SK-N-SH treated with all-trans-retinoic acid at 6 μM for 48 hours (cell line): Measurements from ENCODE around the gene IQSEC3.
"Not testable (repeated sequence)": the region's sequence is repeated elsewhere in the genome, so short reads cannot be mapped to it uniquely, and the experiment has no call there.

Experiments
- ATAC-seq: fragments of 200-7000 bp; cut with Tn5 transposase; 3 replicates; pipeline ENCODE4 v1.9.1; 2020; ENCODE audit warnings: mild to moderate bottlenecking, moderate library complexity
- ARNTL ChIP-seq: fragments of 450-650 bp; formaldehyde crosslinking; IDR thresholded peaks from 2 replicates; pipeline ENCODE4 v1.5.0; 2020; ENCODE audit warnings: low read depth, mild to moderate bottlenecking, moderate library complexity, borderline replicate concordance
- BACH2 ChIP-seq: fragments of 250-450 bp; sonication (Bioruptor Pico); IDR thresholded peaks from 2 replicates; pipeline ENCODE4 v1.9.0; 2021; ENCODE audit warnings: mild to moderate bottlenecking, borderline replicate concordance
- CSDC2 ChIP-seq: fragments of 250-450 bp; sonication (Bioruptor Pico); IDR thresholded peaks from 2 replicates; pipeline ENCODE4 v1.5.0; 2020; ENCODE audit warnings: mild to moderate bottlenecking, moderate library complexity
- CSRNP3 ChIP-seq: fragments of 250-450 bp; sonication (Bioruptor Pico); IDR thresholded peaks from 2 replicates; pipeline ENCODE4 v1.5.1; 2021; ENCODE audit warnings: mild to moderate bottlenecking, moderate library complexity
- ESRRG ChIP-seq: fragments of 250-450 bp; sonication (Bioruptor Pico); IDR thresholded peaks from 2 replicates; pipeline ENCODE4 v1.6.1; 2021; ENCODE audit warnings: mild to moderate bottlenecking
- GLIS3 ChIP-seq: fragments of 250-450 bp; sonication (Bioruptor Pico); IDR thresholded peaks from 2 replicates; pipeline ENCODE4 v1.5.0; 2020; ENCODE audit warnings: mild to moderate bottlenecking, moderate library complexity
- OSR1 ChIP-seq: fragments of 250-450 bp; sonication (Bioruptor Pico); IDR thresholded peaks from 2 replicates; pipeline ENCODE4 v1.8.0; 2022; ENCODE audit warnings: moderate library complexity, mild to moderate bottlenecking, inconsistent platforms
- PATZ1 ChIP-seq: fragments of 250-450 bp; sonication (Bioruptor Pico); IDR thresholded peaks from 2 replicates; pipeline ENCODE4 v1.8.0; 2020; ENCODE audit warnings: mild to moderate bottlenecking, moderate library complexity, borderline replicate concordance
- POU6F1 ChIP-seq: fragments of 250-450 bp; sonication (Bioruptor Pico); IDR thresholded peaks from 2 replicates; pipeline ENCODE4 v1.8.0; 2021; ENCODE audit warnings: low read depth, mild to moderate bottlenecking, moderate library complexity, borderline replicate concordance
- PPARA ChIP-seq: fragments of 250-450 bp; sonication (Bioruptor Pico); IDR thresholded peaks from 2 replicates; pipeline ENCODE4 v1.5.0; 2020; ENCODE audit warnings: mild to moderate bottlenecking, borderline replicate concordance
- RARB ChIP-seq: fragments of 250-450 bp; sonication (Bioruptor Pico); IDR thresholded peaks from 2 replicates; pipeline ENCODE4 v1.8.0; 2021; ENCODE audit warnings: mild to moderate bottlenecking, moderate library complexity
- SNAI2 ChIP-seq: fragments of 250-450 bp; sonication (Bioruptor Pico); IDR thresholded peaks from 2 replicates; pipeline ENCODE4 v1.5.0; 2020; ENCODE audit warnings: mild to moderate bottlenecking, moderate library complexity
- ZFP3 ChIP-seq: fragments of 250-450 bp; sonication (Bioruptor Pico); IDR thresholded peaks from 2 replicates; pipeline ENCODE4 v1.5.0; 2020; ENCODE audit warnings: mild to moderate bottlenecking, moderate library complexity
- ZFP30 ChIP-seq: fragments of 450-650 bp; formaldehyde crosslinking; IDR thresholded peaks from 2 replicates; pipeline ENCODE4 v1.5.0; 2022; ENCODE audit warnings: mild to moderate bottlenecking, moderate library complexity
- ZNF565 ChIP-seq: fragments of 450-650 bp; formaldehyde crosslinking; conservative IDR thresholded peaks from 2 replicates; pipeline ENCODE4 v1.5.0; 2020; ENCODE audit warnings: low read depth, mild to moderate bottlenecking, moderate library complexity
- ZNF70 ChIP-seq: fragments of 450-650 bp; formaldehyde crosslinking; IDR thresholded peaks from 2 replicates; pipeline ENCODE4 v1.5.0; 2020; ENCODE audit warnings: mild to moderate bottlenecking, moderate library complexity
- TF ChIP-seq, protein P1 (sequence below): fragments of 250-450 bp; sonication (Bioruptor Pico); IDR thresholded peaks from 2 replicates; pipeline ENCODE4 v1.5.0; 2020; ENCODE audit warnings: mild to moderate bottlenecking, moderate library complexity
- TF ChIP-seq, protein P2 (sequence below): fragments of 250-450 bp; sonication (Bioruptor Pico); IDR thresholded peaks from 2 replicates; pipeline ENCODE4 v1.5.1; 2020; ENCODE audit warnings: low read depth, mild to moderate bottlenecking, moderate library complexity

The IQSEC3 gene

GRCh38 chr12:214003-214741 lies 147.6 kb downstream of the IQSEC3 start, which contains the start of gene SLC6A12:
Gene SLC6A12 (minus strand): TSS chr12:214157. CDS start chr12:209986, 4,171 bp downstream.
- no peak for ATAC-seq
- TF ChIP-seq POU6F1 (no peak), OSR1 (CRISPR knock-in tag) (no peak), PATZ1 (CRISPR knock-in tag) (no peak), ESRRG (CRISPR knock-in tag) (no peak), GLIS3 (no peak), ZNF565 (no peak), RARB (no peak), PPARA (CRISPR knock-in tag) (no peak), ARNTL (CRISPR knock-in tag) (no peak), CSRNP3 (CRISPR knock-in tag) (no peak), SNAI2 (CRISPR knock-in tag) (no peak), ZNF70 (no peak), BACH2 (no peak), ZFP3 (CRISPR knock-in tag) (no peak)
- TF ChIP-seq, protein P1, sequence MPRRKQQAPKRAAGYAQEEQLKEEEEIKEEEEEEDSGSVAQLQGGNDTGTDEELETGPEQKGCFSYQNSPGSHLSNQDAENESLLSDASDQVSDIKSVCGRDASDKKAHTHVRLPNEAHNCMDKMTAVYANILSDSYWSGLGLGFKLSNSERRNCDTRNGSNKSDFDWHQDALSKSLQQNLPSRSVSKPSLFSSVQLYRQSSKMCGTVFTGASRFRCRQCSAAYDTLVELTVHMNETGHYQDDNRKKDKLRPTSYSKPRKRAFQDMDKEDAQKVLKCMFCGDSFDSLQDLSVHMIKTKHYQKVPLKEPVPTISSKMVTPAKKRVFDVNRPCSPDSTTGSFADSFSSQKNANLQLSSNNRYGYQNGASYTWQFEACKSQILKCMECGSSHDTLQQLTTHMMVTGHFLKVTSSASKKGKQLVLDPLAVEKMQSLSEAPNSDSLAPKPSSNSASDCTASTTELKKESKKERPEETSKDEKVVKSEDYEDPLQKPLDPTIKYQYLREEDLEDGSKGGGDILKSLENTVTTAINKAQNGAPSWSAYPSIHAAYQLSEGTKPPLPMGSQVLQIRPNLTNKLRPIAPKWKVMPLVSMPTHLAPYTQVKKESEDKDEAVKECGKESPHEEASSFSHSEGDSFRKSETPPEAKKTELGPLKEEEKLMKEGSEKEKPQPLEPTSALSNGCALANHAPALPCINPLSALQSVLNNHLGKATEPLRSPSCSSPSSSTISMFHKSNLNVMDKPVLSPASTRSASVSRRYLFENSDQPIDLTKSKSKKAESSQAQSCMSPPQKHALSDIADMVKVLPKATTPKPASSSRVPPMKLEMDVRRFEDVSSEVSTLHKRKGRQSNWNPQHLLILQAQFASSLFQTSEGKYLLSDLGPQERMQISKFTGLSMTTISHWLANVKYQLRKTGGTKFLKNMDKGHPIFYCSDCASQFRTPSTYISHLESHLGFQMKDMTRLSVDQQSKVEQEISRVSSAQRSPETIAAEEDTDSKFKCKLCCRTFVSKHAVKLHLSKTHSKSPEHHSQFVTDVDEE: no peak
- TF ChIP-seq, protein P2, sequence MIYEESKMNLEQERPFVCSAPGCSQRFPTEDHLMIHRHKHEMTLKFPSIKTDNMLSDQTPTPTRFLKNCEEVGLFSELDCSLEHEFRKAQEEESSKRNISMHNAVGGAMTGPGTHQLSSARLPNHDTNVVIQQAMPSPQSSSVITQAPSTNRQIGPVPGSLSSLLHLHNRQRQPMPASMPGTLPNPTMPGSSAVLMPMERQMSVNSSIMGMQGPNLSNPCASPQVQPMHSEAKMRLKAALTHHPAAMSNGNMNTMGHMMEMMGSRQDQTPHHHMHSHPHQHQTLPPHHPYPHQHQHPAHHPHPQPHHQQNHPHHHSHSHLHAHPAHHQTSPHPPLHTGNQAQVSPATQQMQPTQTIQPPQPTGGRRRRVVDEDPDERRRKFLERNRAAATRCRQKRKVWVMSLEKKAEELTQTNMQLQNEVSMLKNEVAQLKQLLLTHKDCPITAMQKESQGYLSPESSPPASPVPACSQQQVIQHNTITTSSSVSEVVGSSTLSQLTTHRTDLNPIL (CRISPR knock-in tag): no peak

- TF ChIP-seq CSDC2 (CRISPR knock-in tag) (no peak), CSRNP3 (CRISPR knock-in tag) (no peak), RARB (no peak)
- no peak for ATAC-seq
These were observed 148.5 kb downstream of the IQSEC3 start for GRCh38 chr12:215116-215515.

- ATAC-seq: not testable (repeated sequence)
These were observed 150.5 kb downstream of the IQSEC3 start for GRCh38 chr12:217029-217428.

DNA sequence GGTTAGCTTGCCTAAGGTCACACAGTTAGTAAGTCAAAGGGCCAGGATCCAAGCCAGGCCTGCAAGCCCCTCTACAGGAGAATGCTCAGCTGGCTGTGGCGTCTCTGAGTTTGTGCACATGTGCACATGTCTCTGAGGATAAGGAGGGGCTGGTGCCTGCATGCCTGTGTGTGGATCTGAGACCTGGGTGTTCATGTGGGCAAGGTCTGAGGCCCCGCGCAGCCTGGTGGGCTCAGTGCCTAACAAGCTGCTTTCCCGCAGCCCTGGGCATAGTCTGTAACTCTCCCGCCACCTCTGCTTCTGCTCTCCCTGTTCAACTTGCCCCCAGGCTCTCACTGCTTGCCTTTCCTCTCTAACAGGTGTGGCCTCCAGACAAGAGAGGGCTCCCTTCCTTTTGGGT lies 151.7 kb downstream of the IQSEC3 start:
- no peak for ATAC-seq
- TF ChIP-seq, protein P2 (CRISPR knock-in tag): no peak
- TF ChIP-seq RARB (no peak), PATZ1 (CRISPR knock-in tag) (no peak), ZFP30 (CRISPR knock-in tag) (no peak), CSDC2 (CRISPR knock-in tag) (no peak)
- TF ChIP-seq, protein P1: no peak
